ENCODE data around the gene TMA7B.

The TMA7B gene

DNA sequence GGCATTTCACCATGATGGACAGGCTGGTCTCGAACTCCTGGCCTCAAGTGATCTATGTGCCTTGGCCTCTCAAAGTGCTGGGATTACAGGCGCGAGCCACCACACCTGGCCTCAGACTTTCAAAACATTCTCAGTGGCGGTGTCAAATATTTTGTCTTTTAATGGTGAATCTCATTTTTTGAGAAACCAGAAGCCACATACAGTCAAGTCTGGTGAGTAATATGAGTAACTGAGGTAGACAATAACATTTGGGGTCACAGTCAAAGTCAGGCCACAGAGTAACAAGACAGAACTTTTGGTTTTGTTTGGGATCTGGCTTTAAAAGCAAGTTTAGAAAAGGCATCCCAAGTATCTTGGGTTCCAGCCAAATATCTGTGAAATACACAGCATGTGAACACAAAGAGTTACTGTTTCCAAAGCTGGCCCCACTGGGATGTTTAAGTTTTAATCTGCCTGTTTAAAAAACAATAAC is 5.6 kb upstream of the TMA7B start:
- H3K27me3 ChIP-seq (ENCODE audit: insufficient read depth, poor library complexity, severe bottlenecking): no peaks in the 10 kb centered on the region
- H3K4me3 ChIP-seq (replicated peaks; ENCODE audit: insufficient read depth, low read length): no peak overlapping the region
- TF ChIP-seq, protein P1, sequence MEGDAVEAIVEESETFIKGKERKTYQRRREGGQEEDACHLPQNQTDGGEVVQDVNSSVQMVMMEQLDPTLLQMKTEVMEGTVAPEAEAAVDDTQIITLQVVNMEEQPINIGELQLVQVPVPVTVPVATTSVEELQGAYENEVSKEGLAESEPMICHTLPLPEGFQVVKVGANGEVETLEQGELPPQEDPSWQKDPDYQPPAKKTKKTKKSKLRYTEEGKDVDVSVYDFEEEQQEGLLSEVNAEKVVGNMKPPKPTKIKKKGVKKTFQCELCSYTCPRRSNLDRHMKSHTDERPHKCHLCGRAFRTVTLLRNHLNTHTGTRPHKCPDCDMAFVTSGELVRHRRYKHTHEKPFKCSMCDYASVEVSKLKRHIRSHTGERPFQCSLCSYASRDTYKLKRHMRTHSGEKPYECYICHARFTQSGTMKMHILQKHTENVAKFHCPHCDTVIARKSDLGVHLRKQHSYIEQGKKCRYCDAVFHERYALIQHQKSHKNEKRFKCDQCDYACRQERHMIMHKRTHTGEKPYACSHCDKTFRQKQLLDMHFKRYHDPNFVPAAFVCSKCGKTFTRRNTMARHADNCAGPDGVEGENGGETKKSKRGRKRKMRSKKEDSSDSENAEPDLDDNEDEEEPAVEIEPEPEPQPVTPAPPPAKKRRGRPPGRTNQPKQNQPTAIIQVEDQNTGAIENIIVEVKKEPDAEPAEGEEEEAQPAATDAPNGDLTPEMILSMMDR (IDR thresholded peaks at IDR 0.05; ENCODE audit: insufficient read depth, low read length): no peak
- TF ChIP-seq, protein P2, sequence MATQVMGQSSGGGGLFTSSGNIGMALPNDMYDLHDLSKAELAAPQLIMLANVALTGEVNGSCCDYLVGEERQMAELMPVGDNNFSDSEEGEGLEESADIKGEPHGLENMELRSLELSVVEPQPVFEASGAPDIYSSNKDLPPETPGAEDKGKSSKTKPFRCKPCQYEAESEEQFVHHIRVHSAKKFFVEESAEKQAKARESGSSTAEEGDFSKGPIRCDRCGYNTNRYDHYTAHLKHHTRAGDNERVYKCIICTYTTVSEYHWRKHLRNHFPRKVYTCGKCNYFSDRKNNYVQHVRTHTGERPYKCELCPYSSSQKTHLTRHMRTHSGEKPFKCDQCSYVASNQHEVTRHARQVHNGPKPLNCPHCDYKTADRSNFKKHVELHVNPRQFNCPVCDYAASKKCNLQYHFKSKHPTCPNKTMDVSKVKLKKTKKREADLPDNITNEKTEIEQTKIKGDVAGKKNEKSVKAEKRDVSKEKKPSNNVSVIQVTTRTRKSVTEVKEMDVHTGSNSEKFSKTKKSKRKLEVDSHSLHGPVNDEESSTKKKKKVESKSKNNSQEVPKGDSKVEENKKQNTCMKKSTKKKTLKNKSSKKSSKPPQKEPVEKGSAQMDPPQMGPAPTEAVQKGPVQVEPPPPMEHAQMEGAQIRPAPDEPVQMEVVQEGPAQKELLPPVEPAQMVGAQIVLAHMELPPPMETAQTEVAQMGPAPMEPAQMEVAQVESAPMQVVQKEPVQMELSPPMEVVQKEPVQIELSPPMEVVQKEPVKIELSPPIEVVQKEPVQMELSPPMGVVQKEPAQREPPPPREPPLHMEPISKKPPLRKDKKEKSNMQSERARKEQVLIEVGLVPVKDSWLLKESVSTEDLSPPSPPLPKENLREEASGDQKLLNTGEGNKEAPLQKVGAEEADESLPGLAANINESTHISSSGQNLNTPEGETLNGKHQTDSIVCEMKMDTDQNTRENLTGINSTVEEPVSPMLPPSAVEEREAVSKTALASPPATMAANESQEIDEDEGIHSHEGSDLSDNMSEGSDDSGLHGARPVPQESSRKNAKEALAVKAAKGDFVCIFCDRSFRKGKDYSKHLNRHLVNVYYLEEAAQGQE (IDR thresholded peaks at IDR 0.05; ENCODE audit: insufficient replicate concordance, low read depth): no peak
- TF ChIP-seq GABPA (IDR thresholded peaks at IDR 0.05; ENCODE audit: low read depth) (no peak), POLR2AphosphoS5 (IDR thresholded peaks at IDR 0.05; ENCODE audit: low read depth) (no peak), SPI1 (IDR thresholded peaks at IDR 0.05; ENCODE audit: borderline replicate concordance, low read depth) (no peak)
- H3K27ac ChIP-seq (replicated peaks): no peak overlapping the region
- DNase-seq (ENCODE audit: low read depth in 1 of 2, low spot score in 1 of 2): no peak

DNA sequence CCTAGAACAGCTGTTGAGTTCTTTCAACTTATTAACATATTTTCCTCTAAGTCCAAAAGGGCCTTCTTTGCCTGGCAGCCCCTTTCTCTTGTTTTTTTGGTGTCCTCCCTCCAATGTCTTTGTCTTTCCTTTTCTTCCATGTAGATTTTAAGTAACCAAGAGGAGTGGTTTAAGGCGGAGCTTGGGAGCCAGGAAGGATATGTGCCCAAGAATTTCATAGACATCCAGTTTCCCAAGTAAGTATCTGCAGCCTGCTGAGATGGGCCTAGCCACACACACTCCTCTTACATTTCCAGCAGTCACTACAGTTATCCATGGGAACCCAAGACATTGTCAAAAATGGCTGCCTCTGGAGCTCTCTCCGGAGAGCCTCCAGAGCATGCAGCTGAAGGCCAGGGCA is 4.5 kb upstream of the TMA7B start:
- no peak for DNase-seq (ENCODE audit: low read depth in 1 of 2, low spot score in 1 of 2)
- Histone ChIP-seq H3K4me3 (replicated peaks; ENCODE audit: insufficient read depth, low read length) (no peak overlapping the region), H3K27ac (replicated peaks) (no peak overlapping the region), H3K27me3 (ENCODE audit: insufficient read depth, poor library complexity, severe bottlenecking) (no peaks in the 10 kb centered on the region)
- TF ChIP-seq POLR2AphosphoS5 (IDR thresholded peaks at IDR 0.05; ENCODE audit: low read depth) (no peak), GABPA (IDR thresholded peaks at IDR 0.05; ENCODE audit: low read depth) (no peak), SPI1 (IDR thresholded peaks at IDR 0.05; ENCODE audit: borderline replicate concordance, low read depth) (no peak)
- TF ChIP-seq, protein P1 (IDR thresholded peaks at IDR 0.05; ENCODE audit: insufficient read depth, low read length): no peak
- TF ChIP-seq, protein P2 (IDR thresholded peaks at IDR 0.05; ENCODE audit: insufficient replicate concordance, low read depth): no peak

GRCh38 chr22:39956932-39957664 is 3.1 kb upstream of the TMA7B start:
- Histone ChIP-seq H3K27me3 (ENCODE audit: insufficient read depth, poor library complexity, severe bottlenecking) (no peaks in the 10 kb centered on the region), H3K27ac (replicated peaks) (no peak overlapping the region), H3K4me3 (replicated peaks; ENCODE audit: insufficient read depth, low read length) (no peak overlapping the region)
- peak in 1 of 2 experiments; percentile 51 for DNase-seq (ENCODE audit: low read depth in 1 of 2, low spot score in 1 of 2)
- TF ChIP-seq GABPA (IDR thresholded peaks at IDR 0.05; ENCODE audit: low read depth) (no peak), POLR2AphosphoS5 (IDR thresholded peaks at IDR 0.05; ENCODE audit: low read depth) (peak; percentile 50; the same call in 1 of the 2 replicates), SPI1 (IDR thresholded peaks at IDR 0.05; ENCODE audit: borderline replicate concordance, low read depth) (peak; percentile 69)
- TF ChIP-seq, protein P1 (IDR thresholded peaks at IDR 0.05; ENCODE audit: insufficient read depth, low read length): no peak
- TF ChIP-seq, protein P2 (IDR thresholded peaks at IDR 0.05; ENCODE audit: insufficient replicate concordance, low read depth): no peak

All from HL-60 (cell line).